Measurements from ENCODE around the gene C3AR1. TPM values are rescaled to one million over a fixed set of nuclear protein-coding genes. Genes with fewer than 3 reads are reported as not detected.
"Not testable (repeated sequence)": the region's sequence is repeated elsewhere in the genome, so short reads cannot be mapped to it uniquely, and the experiment has no call there.

Gene C3AR1
- polyA plus RNA-seq, 1 donor: 3.3 TPM

DNA sequence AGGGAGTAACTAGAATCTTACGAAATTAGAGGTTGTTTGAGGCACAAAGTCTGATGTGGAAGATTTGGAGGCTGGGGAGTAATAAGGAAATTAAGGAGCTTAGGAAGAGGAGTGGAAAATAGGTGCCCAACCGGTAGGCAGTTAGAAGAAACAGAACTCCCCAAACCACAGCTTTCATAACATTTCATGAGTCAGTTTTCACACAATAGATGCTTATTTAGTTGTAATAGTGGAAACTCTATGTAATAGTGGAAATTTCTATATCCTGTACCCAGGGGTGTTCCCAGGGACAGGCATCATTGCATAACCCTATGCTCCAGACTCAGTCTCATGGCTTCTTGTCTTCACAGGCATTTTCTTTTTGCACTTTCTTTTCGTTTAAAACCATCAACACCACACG lies 8.3 kb downstream of the C3AR1 start:
- DNase-seq (ENCODE audit: low read depth): no peak

DNA sequence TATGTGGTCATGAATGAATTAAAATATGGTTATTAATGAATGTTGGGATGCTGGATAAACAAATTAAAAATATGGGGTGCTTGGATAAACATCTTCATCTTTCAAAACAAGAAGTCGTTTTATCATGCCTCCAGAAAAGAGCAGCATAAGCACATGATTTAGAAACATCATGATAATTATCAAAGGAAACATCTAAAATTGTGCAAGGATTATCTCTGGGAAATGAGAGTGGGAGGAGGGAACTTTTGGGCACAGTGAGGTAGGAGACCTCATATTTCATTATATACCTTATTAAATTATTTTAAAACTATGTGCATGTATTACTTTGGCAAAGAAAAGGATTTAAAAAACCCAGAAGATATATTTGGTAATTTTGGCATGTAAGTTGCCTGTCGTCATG lies 8.9 kb downstream of the C3AR1 start:
- DNase-seq (ENCODE audit: low read depth): no peak

DNA sequence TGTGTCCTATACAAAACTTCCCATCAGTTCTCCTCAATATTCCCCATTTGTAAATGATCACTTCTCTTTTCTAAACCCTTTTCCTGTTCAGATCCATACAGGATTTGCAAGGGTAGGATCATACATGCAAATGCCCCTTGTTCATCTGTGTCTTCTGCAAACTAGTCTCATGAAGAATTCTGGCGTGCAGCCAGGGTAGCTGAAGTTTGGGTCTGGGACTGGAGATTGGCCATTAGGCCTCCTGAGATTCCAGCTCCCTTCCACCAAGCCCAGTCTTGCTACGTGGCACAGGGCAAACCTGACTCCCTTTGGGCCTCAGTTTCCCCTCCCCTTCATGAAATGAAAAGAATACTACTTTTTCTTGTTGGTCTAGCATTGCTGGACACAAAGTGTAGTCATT lies 11.3 kb downstream of the C3AR1 start:
- no peak for DNase-seq (ENCODE audit: low read depth)

DNA sequence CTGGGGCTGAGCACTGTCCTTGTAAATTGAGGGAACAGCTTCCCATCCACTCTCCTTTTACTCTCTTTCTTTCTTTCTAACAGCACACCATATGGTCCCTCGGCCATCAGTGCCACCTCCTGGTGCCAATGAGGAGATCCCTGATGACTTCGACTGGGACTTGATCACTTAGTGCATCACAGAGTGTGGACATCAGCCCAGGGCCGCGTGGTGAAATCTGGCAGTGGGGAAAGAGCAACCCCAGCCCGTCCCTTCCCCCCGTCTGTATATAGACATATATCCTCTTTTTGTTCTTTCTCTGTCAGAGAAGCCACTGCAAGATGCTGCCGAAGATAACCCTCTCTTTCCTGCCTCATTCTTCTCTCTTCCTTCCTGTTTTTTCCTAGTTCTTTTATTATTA lies 13.5 kb downstream of the C3AR1 start:
- DNase-seq (ENCODE audit: low read depth): no peak

DNA sequence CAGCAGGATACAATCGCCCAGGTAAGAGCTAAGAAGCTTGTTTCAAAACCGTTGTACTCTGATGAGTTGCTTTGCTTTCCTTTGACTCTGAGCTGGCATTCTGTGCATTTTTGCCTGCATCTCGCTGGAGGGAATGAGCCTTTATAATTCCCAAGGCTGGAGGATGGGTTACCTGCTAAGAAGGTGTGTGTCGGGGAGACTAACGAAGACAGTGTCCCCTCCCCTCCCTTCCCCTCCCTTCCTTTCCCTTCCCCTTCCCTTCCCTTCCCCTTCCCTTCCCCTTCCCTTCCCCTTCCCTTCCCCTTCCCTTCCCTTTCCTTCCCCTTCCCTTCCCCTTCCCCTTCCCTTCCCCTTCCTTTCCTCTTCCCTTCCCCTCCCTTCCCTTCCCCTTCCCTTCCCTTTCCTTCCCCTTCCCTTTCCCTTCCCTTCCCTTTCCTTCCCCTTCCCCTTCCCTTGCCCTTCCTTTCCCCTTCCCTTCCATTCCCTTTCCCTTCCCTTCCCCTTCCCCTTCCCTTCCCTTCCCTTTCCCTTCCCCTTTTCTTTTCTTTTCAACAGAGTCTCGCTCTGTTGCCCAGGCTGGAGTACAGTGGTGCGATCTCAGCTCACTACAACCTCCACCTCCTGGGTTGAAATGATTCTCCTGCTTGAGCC lies 15.4 kb downstream of the C3AR1 start:
- no peak for DNase-seq (ENCODE audit: low read depth)

DNA sequence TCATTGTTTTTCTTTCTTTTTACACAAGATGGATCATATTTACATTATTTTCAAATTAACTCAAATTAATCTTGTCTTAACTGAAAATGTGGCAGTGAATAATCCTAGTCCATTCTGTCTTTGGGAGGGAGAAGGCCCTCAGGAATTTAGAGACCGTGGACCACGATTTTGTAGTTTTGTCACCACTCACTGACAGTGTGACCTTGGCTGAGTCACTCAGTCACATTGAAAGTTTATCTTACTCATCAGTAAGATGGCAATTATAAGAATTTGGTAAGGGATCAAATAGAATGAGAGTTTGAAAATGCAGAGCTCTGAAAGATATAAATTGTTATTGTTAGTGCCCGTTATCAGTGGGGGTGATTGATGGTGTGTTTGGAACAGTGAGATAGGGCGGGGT lies 17.3 kb downstream of the C3AR1 start:
- no peak for DNase-seq (ENCODE audit: low read depth)

DNA sequence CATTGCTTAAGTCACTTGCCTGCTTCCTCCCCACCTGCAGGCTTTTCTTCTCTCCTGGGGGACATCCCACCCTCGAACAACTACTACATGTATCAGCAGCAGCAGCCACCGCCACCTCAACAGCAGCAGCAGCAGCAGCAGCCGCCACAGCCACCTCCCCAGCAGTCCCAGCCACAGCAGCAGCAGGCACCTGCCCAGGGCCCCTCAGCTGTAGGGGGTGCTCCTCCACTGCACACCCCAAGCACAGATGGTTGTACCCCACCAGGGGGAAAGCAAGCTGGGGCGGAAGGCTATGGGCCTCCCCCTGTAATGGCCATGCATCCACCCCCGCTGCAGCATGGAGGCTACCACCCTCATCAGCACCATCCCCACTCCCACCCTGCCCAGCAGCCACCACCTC lies 18.3 kb downstream of the C3AR1 start:
- DNase-seq (ENCODE audit: low read depth): no peak

DNA sequence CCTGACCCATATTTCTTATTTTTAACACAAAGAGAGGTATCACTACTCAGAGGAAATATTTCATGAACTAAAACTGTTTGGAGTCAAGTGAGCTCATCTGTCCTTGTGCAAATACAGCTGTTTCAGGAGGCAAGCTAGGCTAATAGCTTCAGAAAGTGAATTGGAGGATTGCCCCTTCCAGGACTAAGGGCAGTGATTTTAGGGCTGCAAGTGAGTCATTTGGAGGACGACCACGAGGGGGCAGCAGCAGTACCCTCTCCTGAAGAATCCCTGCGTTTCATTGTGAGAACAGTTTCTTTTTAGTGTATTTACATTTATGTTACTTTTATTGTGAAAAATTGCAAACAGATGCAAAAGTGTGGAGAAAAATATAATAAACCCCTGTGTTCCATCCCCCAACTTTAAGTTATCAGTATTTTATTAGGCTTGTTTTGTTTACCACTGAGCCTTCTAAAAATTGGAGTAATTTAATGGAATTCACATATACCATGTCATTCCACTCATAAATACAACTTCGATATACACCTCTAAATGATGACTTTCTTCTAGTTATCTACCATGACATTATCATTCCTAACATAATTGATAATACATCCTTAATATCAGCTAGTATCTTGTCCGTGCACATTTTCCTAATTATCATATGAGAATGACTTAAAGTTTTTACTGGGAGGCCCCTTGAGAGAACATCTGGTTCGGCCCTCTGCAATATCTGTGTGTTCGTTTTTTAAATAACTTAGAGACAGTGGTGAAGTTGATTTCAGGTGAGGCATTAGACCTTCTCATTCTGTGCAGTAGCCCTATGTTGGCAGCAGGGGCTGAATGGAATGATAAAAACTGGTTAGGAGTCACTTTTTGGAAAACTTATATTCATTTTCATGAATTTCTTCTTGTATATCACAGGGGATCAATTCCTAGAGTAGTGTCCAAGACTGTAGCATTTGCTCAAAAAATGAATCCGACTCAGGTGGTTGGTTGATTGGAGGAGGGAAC lies 19.9 kb downstream of the C3AR1 start:
- no peak for DNase-seq (ENCODE audit: low read depth)

DNA sequence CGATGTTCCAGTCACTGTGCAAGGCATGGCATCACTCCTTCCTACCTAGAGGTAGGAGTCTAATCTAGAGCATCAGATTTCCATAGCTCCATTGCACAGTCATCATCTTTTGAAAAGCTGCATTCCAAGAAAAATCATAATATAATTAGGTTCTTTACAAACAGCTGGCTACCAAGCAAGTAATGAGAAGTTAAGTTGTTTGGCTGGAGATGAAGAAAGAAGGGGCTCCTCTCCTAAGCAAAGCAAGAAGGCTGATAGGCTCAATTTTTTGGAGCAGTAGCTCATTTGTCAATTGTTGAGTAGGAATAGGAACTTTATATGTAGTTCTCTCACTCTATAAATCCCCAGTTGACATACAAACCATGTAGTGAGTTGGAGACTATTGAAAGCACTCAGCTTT lies 25.4 kb downstream of the C3AR1 start:
- no peak for DNase-seq (ENCODE audit: low read depth)

DNA sequence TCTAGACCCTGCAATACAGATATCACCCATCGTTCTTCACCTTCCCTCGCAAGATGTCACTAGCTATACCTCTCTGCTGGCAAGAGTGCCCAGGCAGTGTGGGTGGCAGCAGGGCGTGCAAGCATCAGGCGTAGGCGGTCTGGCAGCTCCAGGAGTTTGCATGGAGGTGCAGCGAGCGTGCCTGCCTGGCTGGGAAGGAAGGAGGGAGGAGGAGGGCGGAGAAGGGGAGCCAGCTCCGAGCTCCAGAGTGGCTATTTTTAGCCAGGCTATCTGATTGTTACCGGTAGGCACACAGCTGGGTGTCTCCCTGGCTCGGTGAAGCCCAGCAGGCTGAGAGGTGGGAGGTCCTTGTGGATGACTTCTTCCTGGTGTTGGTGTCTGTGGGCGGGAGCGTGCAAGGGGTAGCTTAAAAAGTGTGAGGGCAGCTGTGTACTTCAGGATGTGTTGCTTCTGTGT lies 27.5 kb downstream of the C3AR1 start:
- no peak for DNase-seq (ENCODE audit: low read depth)

DNA sequence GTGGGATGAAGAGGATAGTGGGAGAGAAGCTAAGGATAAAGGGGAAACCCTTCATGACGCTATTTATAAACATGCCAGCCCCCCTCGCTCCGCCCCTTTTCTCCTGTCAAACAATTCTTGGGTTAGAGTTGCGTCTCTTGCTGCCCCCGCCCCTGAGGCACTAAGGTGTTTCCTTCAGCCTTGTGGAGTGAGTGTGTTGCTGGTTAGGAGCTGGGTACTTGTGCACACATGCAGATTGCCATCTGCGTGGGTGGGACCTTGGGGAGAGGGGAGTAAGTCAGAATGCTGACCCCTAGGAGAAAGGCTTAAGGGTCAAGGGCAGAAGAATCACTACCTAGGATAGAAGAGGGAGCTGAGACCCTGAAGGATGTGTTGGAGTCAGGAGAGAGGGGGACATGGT lies 28.2 kb downstream of the C3AR1 start:
- no peak for DNase-seq (ENCODE audit: low read depth)

DNA sequence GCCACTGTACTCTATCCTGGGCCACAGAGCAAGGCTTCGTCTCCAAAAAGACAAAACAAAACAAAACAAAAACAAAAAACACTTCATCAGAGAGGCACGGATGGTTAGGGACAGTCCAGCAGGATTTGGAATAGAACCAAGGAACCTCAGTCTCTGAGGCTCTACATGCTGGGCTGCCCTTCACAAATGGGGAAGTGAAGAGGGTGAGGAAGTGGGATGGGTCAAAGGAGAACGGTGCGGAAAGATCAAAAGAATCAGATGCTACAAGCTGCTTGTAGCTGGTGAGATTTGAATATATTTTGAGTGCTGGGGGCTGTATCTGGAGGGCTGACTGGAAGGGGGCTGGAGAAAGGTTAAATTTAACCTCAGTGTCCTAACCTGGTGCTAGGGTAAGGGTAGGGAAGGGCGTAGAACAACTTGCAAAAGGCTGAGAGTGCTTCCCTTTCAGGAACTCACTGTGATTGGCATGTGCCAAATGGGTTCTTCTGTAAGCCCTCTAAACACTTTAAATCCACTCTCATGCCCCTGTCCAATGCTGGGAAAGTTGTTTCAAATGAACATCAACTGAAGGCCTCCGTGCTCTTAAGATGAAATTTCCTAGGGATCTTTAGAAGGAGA lies 29.0 kb downstream of the C3AR1 start:
- DNase-seq (ENCODE audit: low read depth): no peak

DNA sequence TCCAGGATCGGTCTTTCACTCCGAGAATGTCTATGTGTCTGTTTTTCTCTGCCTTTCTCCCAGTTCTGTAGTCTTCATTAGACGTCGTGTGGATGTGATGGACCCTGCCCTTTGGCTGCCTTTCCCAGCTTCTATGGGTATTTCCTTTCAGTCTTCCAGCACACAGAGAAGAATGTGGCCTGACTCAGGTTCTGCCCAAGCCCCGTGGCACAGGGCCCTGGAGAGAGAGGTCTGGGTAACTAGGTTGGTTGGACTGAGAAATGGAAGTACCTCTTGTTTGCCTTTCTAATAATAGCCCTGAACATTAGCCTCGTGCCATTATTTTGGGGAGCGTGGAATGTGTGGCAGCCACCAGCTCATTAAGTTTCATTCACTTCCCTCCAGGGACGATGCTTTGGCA lies 29.8 kb downstream of the C3AR1 start:
- no peak for DNase-seq (ENCODE audit: low read depth)

DNA sequence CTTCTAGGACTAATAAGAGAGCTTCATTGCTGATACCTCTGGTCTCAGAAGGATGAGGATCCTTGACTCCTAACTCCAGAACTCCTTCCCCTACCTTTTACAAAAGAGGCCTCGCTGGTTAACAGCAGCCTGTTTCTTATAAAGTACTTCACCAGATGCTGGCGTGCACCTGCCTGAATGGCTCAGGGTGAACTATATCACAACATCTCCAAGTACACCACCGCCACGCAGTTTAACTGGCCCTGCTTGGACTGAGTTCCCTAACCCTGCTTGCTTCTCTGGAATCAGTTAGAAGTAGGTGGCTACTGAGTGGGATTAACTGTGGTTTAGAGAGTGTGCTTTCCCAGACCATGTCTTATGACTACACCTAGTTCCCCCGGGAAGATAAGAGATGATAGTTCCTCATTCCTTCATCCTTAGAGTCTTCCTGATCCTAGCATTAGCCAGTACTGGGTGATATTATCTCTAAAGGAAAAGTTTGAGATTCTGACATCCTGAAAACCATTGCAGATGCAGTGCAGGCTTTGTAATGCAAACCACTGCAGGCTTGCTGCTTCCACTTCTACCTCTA lies 30.6 kb downstream of the C3AR1 start:
- no peak for DNase-seq (ENCODE audit: low read depth)

DNA sequence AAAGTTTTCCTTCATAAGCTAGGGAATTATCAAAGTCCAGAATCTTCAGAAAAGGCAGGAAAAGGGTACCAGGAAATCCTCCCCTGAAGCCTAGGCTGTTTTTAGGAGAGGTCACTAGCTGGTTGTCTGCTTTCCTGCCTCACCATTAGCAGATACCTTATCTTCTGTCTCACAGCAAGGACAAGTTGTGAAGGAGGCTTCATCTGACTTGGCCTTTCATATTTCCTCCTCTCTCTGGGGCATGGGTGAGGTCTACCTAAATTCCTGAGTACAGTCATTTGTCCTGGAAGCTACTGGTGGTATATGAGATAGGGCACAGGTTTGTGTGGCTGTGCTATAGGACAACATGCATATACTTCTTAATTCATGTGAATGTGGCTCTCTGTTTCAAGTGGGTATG lies 31.4 kb downstream of the C3AR1 start:
- no peak for DNase-seq (ENCODE audit: low read depth)

DNA sequence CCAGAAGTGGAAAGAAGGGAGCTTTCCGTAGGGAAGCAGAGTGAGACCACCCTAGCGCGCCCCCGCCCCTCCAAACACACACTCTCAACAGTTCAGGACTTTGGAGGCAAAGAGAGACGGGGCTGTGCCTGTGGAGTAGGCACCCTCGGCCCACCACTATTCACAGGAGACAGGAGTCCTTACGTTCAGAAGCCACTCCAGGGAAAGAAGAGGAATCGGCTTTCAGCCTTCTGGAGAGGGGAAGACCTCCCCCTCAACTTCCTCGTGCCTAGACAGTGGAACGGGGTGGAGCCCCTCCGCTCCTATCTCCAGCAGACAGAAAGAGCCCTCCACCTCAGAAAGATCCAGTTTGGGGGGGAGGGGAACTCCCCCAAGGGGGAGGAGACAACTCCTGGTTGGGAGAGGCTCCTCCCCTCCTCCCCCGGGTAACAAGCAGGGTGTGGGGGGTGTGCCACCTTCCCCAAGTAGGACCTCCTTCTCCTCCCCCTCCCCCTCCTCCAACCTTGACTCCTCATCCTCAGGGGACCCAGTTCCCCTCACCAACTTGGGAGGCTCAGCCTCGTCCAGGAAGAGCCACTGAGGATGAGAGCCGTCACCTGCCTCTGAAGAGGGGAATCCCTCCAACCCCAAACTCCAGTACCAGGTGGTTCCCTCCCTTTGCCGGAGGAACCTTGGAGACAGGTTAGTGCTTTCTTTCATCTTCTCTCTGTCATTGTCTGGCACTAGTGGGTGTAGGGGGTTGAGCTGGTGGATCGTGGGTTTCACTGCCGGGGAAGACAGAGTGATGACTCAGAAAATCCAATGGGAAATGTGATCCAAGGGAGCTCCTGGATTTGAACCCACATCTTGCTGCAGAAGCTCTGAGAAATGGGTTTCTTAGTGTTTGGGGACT lies 32.8 kb downstream of the C3AR1 start:
- no peak for DNase-seq (ENCODE audit: low read depth)

DNA sequence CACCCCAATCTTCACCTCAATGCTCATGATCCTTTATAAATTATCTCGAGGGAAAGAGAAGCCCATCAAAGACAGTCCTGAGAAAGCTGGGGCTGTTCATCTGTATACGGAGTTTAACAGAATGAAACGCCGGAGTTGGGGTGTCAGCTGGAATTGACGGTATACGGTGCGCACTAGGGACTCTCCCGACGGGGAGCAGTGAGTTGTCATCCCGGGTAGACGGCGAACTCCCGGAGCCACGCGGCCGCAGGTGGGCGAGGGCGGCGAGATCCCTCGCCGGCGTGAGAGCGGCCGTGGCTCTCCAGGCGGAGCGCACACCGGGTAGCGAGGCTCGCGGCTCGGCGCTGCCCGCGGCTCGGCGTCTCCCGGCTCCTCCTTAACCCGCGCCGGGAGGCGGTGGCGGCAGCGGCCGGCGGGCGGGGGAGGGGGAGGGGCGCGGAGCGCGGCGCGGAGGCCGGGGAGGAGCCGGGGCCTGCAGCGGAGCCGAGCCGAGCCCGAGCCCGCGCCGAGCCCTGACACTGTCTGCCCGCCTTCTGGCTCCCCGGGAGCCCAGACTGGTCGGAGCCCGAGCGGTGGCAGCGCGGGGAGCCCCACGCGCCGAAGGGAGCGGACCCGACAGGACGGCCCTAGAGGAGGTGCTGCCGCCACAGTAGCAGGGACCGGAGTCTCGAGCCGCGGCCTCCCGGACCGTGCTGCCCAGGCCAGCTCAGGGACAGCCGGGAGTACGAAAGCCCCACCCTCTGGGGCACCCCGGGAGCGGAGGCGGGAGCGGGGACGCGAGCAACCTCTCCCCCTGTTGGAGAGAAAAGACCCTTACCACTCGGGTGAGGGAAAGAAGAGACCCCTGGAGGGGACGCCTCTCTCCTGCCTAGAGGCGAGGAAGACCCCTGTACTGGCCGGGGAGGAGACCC lies 33.7 kb downstream of the C3AR1 start, which contains the start of gene FOXJ2:
Gene FOXJ2, plus strand, starts transcription at position 475 of the 911 bp plus-strand sequence. CDS start 7,117 bp downstream, outside the sequence.
- no peak for DNase-seq (ENCODE audit: low read depth)

DNA sequence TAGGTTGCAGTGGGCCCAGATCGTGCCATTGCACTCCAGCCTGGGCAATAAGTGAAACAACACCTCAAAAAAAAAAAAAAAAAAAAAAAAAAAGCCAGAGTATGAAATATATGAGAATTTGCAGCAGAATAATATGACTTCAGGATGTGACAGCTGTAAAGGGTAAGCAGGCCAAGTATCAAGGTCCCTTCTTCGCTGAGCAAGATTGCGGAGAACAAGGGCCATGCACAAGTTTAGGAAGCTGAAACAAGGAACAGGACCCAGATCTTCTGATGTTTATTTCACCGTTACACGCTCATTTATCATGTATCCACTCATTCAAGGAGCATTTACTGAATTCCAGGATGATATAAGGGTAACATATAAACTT lies 34.3 kb downstream of the C3AR1 start:
- DNase-seq (ENCODE audit: low read depth): no peak

DNA sequence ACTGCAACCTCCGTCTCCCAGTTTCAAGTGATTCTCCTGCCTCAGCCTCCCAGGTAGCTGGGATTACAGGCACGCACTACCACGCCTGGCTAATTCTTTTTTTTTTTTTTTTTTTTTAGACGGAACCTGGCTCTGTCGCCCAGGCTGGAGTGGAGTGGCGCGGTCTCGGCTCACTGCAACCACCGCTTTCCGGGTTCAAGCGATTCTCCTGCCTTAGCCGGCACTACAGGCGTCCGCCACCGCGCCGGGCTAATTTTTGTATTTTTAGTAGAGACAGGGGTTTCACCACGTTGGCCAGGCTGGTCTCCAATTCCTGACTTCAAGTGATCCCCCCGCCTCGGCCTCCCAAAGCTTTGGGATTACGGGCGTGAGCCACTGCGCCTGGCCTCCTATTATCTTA lies 35.1 kb downstream of the C3AR1 start:
- not testable (repeated sequence) for DNase-seq (ENCODE audit: low read depth)

DNA sequence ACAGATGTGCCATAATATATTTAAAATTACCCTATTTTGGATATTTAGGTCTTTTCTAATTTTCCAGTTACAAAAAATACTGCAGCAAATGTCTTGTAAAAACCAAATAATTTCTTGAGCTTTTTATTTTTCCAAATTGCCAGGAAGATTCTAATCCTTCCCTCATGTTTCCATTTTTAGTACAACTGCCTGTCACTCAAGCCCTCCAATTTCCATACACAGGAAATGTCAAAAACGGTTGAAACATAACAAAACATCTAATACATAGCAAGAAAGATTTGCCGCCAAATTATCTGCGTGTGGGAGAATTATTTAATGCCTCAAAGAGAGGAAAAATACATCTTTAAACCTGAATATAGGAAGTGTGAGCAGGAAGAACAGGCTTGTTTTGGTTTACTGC lies 36.0 kb downstream of the C3AR1 start:
- DNase-seq (ENCODE audit: low read depth): no peak
